Erythroblast (primary cell): ENCODE measurements around the gene SMAD1.
"Not testable (repeated sequence)": the region's sequence is repeated elsewhere in the genome, so short reads cannot be mapped to it uniquely, and the experiment has no call there.

ENCODE experiments used
- DNase-seq, 2 experiments: peaks; one replicate each; lab custom pipeline; 2025; lab: John Stamatoyannopoulos, UW
- GATA1 ChIP-seq: IDR thresholded peaks from 2 replicates; pipeline ENCODE4 v1.6.1; 2011; ENCODE audit warnings: low read depth, mild to moderate bottlenecking, control low read depth, low read length, moderate library complexity
- POLR2A ChIP-seq: IDR thresholded peaks from 2 replicates; pipeline ENCODE4 v1.6.1; 2011; ENCODE audit warnings: mild to moderate bottlenecking, low read length

SMAD1 gene

DNA sequence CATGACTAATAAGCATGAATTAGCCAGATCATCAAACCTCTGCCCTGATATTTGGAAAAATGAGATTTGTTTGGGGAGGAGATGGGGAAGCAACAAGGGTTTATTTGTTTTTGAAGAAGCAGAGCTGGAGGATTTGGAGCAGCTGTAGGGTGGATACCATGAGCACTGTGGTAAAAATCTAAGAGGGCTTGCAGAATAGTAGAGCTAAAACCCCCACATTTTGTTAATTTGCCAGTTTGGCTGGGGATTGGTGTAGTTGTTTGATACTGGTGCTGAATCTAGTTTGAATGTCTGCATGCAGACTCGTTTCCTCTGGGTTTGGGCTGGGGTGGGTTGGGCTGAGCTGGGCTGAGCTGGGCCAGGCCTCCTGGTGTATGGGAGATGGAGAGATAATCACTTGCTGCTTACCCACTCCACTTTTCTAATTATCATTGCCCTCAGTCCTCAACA lies 43.7 kb downstream of the SMAD1 start:
- TF ChIP-seq POLR2A: no peak
- DNase-seq: peak; percentile 17 to 31

DNA sequence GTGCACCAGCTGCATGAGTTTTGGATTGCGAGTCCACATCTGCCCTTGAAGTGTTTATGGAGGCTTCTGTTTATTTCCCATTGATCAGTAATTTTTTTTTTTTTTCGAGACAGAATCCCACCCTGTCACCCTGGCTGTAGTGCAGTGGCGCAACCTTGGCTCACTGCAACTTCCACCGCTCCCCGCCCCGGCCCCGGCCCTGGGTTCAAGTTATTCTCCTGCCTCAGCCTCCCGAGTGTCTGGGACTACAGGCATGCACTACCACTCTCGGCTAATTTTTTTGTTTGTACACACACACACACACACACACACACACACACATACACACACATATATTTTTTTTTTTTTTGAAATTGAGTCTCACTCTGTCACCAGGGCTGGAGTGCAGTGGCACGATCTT lies 46.1 kb downstream of the SMAD1 start:
- DNase-seq: no peak
- no peak for TF ChIP-seq POLR2A
- TF ChIP-seq GATA1: no peak

DNA sequence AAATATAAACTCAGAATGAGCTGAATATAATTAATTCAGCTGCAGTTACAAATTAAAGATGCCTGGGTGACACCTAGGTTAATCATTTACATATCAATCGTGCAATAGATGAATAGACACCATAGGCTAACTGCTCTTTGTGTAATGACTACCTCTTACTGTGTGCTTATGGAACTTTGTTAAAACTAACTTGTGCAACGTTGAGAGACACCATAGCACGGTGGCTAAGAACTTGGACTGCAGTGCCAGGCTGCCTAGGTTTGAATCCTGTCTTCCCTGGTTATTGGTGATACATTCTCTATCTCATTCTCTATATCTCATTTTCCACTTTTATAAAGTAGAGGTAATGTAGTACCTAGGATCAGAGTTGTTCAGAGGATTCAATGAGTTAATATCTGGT lies 46.9 kb downstream of the SMAD1 start:
- TF ChIP-seq POLR2A (no peak), GATA1 (no peak)
- DNase-seq: no peak

DNA sequence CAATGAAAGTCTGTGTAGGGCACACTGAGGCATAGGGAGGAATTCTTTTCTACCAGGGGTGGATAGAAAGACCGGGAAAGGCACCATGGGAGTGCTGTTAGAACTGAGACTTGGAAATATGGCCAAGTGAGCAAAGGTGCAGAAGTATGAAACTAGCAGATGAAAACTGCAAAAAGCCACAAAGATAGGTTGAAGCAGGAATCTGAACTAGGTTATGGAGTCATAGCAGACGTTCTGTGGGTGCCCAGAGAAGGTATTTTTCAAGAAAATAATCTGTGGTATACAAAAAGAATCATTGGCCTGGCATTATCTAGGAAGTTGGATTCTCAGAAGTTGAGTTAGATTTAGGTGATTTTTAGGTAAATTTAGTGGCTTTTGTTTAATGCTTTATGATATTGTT lies 48.5 kb downstream of the SMAD1 start:
- no peak for DNase-seq
- TF ChIP-seq GATA1: no peak
- TF ChIP-seq POLR2A: no peak

DNA sequence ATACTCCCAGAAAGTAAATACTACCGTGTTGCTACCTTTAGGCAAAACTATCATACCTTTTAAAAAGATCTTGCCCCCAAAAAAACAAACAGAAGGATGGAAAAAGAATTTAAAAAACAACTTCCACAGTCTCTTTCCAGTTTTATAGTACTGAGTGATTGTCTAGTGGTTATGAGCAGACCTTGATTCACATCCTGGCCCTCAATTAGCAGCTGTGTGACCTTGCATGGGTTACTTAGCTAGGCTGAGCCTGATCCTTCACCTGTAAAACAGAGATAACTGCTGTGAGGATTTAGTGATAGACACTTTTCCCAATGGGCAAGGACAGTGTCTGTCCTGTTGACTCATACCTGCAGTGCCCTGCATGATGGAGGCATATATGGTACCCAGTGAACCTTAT lies 49.0 kb downstream of the SMAD1 start:
- DNase-seq: no peak
- TF ChIP-seq POLR2A (no peak), GATA1 (no peak)

DNA sequence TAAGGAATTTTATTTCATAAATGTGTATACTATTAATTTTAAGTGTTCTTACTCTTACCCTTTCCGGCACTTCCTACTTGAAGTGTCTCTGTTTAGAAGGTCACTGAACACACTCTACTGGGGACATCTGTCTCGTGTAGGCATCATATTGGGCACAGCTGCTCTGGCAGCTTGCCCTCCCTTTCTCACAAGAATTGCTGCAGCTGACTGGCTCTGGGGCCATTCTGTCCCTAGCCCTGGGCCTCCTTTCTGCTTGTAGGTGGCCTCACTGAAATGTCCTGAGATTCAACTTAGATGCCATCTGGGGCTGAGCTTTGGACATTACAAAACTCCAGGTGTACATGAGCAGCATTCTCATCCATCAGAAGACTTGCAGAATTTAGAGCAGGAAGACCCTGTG lies 49.6 kb downstream of the SMAD1 start:
- DNase-seq: no peak
- TF ChIP-seq GATA1 (no peak), POLR2A (no peak)

DNA sequence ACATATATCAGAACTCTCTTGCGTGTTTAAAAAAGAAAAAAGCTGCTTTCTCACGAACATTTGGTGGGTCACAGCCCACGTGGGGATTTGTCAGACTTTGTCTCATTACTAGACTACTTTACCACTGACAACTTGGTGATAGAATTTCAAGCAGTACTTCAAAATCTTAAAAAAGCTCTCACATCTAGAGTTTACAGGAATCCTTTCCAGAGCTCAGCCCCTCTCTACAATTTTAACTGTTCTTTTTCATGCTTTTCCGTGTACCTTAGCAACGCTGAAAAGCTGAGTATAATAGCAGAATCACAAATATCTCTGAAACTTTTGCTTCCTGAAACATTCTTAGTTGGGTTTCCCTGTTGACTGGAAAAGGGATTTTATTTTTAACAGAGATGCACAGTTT lies 50.2 kb downstream of the SMAD1 start:
- no peak for DNase-seq
- TF ChIP-seq POLR2A (no peak), GATA1 (no peak)

DNA sequence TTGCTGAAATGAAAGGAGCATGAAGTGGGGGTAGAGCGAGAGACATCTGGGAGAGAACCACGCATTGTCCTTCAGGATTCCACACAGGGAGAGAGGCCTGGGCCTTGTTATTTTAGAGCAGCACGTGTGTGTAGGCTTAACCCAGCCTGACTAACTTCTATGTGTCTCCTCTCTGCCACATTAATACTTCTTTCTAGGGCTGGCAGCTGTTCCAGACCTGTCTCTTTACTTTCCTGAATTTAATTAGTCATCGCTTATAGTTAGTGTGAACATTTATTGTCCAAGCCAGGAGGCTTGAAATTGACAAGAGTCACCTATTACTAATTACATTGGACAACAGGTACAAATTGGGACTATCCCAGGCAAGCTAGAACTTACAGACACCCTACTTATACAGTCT lies 51.3 kb downstream of the SMAD1 start:
- no peak for DNase-seq
- TF ChIP-seq GATA1 (no peak), POLR2A (no peak)

DNA sequence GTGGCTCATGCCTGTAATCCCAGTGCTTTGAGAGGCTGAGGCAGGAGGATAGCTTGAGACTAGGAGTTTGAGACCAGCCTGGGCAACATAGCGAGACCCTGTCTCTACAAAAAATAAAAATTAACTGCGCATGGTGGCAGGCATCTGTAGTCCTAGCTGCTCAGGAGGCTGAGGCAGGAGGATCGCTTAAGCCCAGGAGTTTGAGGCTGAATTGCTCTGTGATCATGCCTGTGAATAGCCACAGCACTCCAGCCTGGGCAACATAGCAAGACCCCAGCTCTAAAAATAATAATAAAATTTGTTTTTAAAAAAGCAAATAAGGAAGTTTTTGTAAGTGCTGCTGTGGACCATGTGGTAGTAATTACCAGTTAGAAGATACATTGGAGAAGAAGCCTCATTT lies 51.8 kb downstream of the SMAD1 start:
- not testable (repeated sequence) for DNase-seq

DNA sequence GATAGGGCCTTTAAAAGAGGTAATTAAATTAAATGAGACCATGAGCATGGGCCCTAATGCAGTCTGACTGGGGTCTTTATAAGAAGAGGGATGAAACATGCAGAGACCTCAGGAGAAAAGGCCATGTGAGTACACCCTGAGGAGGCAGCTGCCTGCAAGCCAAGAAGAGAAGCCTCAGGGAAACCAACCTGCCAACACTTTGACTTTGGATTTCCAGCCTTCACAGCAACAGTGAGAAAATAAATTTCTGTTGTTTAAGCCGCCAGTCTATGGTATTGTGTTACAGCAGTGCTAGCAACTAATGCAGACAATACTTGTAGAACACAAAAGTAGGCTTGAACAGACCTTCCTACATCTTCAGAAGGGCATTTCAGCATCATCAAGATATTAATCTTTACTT lies 52.3 kb downstream of the SMAD1 start:
- DNase-seq: no peak
- TF ChIP-seq POLR2A (no peak), GATA1 (no peak)

DNA sequence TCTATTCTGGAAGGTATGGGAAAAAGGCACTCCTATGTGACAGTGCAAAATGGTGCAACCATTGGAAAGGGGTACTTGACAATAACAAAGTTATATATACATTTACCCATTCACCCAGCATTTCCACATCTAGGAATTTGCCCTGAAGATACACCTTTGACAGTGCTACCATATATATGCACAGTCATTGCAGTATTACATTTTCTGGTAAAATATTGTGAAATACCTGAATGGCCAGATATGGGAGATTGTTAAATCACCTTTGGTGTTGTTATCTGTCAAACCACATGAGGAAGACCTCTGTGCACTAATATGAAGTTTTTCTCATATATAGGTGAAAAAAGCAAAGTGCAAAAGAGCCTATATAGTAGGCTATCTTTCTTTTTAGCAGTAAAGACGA lies 53.5 kb downstream of the SMAD1 start:
- TF ChIP-seq POLR2A (no peak), GATA1 (no peak)
- peak; percentile 18 to 65 for DNase-seq

DNA sequence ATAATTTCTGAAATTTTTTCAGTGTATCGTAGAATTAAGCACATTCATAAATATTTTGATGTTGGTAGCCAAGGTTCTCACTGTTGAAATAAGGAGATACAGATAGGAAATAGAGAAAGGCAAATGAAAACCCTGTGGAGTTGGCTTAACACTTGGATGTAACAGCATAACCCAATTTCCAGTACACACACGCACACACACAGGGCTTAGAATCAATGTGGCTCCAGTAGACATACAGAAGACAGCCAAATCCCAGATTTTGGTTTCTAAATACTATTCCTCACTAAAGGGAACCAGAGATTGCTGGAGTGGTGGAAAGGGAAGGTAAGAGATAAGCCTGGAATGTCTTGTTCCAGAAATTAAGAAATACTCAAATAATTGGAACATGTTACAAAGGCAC lies 54.4 kb downstream of the SMAD1 start:
- TF ChIP-seq GATA1 (no peak), POLR2A (no peak)
- DNase-seq: no peak

DNA sequence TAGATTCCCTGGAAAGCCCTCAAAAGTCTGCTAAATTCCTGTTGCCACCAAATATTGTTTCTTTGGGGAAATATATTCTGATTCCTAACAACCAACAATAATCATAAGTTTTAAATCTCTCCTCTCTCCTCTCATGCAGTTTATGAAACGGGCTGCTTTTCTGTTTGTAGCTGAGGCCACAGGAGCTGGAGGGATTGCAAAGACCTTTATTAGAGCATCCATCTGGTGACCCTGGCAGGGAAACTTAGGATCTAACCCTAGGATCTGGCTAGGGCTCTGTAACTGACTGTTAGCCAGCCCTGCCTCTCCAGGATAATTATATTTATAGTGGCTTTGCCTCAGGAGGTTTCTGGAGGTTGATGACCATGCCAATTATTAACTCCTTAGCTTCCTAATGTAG lies 56.9 kb downstream of the SMAD1 start:
- DNase-seq: no peak
- TF ChIP-seq POLR2A (no peak), GATA1 (no peak)

DNA sequence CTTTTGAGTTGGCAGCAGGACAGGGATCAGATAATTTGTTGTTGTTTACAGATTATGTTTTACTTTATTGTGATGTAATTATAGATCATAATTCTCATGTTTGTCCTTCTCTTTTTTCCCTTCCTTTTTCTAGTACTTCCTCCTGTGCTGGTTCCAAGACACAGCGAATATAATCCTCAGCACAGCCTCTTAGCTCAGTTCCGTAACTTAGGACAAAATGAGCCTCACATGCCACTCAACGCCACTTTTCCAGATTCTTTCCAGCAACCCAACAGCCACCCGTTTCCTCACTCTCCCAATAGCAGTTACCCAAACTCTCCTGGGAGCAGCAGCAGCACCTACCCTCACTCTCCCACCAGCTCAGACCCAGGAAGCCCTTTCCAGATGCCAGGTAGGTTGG lies 58.0 kb downstream of the SMAD1 start:
- no peak for TF ChIP-seq GATA1
- no peak for TF ChIP-seq POLR2A
- DNase-seq: no peak

DNA sequence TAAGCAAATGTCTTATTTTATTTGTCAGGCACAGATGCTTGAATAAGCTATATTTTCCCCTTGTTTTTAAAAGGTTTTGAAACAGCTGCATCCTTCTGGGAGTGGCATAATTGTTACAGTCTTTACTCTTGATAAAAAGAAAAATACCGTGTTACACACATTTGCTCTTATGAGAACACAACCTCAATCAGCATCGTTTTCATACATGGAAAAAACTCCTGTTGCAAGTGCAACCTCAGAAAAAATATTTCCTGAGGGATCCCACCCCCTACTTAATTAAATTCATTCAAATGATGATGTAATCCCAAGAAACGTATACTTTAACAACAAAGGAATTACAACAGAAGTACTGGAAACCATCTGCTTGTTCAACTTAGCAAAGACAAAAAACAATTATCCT lies 58.6 kb downstream of the SMAD1 start:
- no peak for DNase-seq
- no peak for TF ChIP-seq POLR2A
- no peak for TF ChIP-seq GATA1

DNA sequence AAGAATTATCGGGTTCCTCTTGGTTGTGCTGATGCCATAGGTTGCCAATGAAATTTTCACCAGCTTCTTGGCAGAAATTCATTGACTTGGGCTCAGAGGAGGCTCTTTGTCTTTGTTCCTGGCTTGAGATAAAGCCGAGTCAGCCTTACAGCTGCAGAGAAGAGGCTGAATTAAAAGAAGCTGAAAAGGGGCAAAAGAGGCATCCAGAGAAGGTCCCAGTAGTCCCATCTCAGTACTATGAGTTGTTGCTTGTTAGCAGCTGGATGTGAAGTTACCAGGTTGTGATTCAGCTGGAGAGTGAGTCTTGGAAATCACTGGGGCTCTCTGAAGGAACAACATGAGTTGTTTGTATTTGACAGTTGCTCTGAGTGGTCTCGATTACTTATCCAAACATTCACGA lies 59.7 kb downstream of the SMAD1 start:
- no peak for TF ChIP-seq POLR2A
- TF ChIP-seq GATA1: no peak
- DNase-seq: no peak

DNA sequence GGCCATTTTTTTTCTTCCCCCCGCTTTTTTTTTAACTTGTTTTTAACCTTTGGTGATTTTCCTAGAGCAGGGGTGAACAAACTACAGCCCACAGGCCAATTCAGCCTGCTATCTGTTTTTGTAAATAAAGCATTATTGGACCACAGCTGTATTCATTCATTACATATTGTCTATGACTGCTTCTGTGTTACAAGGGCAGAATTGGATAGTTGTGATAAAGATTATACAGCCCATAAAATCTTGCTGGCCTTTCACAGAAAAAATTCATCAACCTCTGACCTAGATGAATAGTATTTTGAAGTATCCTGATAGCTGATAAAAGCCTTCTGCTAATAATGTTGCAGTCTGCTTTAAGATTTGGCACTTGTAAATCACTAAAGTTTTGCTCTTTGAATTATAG lies 63.4 kb downstream of the SMAD1 start:
- DNase-seq: no peak
- no peak for TF ChIP-seq POLR2A
- no peak for TF ChIP-seq GATA1
